Body of pancreas (tissue), 4 donors: ENCODE results near the gene EDEM2.
"Not testable (repeated sequence)": the region's sequence is repeated elsewhere in the genome, so short reads cannot be mapped to it uniquely, and the experiment has no call there.

Experiments
- CTCF ChIP-seq, 7 experiments: fragments of 450-650 bp in 4 of 7; fragments of 200-600 bp in 3 of 7; sonication (generic) in 3 of 7; IDR thresholded peaks; one replicate each; pipeline ENCODE4 v1.5.1; 2016 to 2019; ENCODE audit warnings: antibody characterized with exemption in 7 of 7
- POLR2A ChIP-seq, 3 donors: fragments of 450-650 bp; IDR thresholded peaks; one replicate each; pipeline ENCODE4 v1.6.1; 2016; ENCODE audit warnings: antibody characterized with exemption in 3 of 3, mild to moderate bottlenecking in 2 of 3

GRCh38 chr20:35112276-35112675, 34.9 kb downstream of the EDEM2 start:
- TF ChIP-seq POLR2A, CTCF (IDR thresholded peaks at IDR 0.05): not testable (repeated sequence)
